NK-92 (cell line): ENCODE data around the gene BDKRB2.

Experiments used
- DNase-seq: peaks from one replicate; lab custom pipeline; 2025; ENCODE audit not compliant: unreplicated experiment; lab: John Stamatoyannopoulos, UW

The BDKRB2 gene

DNA sequence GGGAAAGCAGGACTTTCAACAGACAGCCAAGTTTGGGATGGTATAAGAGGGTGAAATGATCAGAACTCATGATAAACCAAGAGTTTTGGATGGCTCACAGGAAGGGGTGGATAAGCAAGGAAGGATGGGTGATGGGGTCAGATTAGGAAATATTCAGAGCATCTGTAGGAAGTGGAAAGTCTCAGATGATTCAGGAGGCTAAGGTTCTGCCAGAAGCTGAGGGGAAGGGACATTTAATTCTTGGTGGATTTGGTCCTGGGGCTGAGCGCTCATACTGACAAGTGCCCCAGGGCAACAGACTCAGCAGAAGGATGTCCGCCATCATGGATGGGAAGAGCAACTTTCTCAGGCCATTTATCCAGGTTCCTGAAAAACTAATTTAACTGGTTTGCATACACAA, 28.4 kb upstream of the BDKRB2 start:
- DNase-seq: no peak

DNA sequence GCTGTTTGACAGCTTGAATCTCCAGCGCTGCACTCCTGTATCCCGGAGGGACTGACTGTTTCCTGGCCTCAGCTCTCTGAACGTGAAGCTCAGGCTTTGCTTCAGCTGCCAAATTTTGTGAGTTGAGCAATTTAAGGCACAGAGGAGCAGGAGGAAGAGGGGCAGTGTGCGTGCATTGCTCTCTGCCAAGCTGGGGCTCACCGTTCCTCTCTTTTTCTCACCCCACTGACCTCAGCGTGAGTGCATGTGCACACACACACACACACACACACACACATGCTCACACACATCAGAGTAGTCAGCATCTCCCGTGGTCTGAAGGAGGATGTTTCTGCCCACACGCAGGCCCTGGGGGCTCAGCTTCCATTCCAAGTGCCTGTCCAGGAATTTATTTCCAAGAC, 27.8 kb upstream of the BDKRB2 start:
- DNase-seq: no peak

DNA sequence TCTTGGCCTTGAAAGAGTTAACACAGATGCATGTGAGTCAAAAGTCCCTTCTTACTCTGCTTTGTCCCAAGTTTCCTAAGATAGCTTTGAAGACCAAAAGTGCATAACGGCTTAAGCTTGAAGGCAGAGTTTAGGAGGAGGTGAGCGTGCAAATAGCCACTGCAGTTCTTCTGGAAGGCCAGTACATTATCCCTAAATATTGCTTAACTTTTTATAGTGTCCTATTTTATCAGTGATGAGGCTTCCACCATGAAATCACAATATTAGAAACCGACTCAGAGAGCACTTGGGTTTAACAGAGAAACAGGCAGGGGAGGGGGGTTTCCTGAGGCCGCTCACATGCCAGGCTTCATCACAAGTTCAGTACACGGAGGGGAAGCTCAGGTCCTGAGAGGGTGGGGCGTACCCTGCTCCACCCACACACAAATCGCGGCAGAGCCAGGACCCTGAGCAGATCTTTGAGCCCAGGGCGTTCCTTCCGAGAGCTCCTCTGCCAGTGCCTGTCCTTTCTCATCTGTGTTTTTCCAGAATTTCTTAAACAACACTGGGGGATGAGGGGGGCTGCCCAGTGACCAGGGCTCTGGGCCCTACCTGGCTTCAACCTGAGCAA, 26.8 kb upstream of the BDKRB2 start:
- no peak for DNase-seq

DNA sequence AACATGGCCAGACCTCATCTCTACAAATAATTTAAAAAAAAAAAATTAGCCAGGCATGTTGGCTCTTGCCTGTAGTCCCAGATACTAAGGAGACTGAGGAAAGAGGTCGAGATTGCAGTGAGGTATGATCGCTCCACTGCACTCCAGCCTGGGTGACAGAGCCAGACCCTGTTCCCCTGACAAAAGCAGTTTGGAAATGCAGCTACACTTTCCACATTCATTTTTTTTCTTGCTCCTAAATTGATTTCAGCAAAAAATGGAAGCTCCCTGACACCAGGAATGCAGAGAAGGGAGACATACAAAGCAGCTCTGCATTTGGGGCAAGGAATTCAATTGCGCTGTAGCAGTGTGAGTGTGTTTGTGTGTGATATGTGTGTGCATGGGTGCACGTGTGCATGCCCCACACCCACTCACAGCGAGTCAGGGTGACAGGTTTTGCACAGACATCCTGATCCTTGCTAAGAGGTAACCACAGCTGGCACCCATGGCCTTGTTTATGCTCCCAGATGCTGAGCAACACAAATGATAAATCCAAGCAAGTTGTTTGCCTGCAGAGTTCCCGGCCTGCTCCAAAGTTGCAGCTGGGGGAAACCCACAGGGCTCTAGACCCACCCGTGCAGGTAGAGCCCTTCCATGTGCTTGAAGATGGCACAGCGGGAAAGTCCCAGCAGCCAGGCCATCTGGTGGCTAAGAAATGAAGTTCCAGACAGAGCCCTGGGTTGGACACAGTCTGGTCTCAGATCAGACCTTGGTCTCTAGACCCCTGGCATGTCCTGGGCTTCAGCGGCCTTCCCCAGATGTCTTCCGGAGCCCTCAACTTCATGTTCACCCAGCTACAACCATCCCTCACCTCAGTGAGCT, 25.9 kb upstream of the BDKRB2 start:
- DNase-seq: no peak

DNA sequence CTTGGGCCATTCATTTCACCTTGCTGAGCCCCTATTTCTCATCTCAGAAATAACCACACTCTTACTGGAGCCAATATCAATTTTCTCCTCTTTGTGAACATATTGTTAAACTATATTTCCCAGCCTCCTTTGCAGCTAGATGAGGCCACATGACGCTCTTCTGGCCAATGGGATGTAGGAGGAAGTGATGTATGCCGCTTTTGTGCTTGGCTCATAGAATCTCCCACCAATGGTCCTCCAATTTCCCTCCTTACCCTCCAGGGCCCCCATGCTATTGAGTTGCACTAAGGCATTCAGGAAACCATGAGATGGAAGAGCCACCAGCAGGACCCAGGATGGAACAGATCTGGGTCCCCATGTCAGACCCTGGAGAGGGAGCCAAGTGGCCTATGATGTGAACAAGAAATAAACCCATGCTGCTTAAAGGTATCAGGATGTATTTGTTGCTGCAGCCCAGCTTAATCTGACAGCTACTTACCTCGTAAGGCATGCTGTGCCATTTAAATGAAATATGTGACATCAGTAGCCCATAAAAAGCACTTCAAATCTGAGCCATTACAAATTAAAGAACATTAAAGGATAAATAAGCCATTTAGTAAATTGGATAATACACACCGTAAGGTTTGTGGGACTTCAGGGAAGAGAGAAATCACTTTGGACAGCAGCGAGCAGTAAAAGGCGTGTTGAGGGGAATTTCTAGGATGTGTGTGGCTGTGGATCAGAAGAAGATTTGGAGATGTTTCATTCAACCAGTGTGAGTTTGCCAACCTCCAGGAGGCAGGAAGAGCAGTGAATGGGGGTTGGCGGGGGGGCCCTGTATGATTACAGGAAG, 24.4 kb upstream of the BDKRB2 start:
- DNase-seq: no peak

DNA sequence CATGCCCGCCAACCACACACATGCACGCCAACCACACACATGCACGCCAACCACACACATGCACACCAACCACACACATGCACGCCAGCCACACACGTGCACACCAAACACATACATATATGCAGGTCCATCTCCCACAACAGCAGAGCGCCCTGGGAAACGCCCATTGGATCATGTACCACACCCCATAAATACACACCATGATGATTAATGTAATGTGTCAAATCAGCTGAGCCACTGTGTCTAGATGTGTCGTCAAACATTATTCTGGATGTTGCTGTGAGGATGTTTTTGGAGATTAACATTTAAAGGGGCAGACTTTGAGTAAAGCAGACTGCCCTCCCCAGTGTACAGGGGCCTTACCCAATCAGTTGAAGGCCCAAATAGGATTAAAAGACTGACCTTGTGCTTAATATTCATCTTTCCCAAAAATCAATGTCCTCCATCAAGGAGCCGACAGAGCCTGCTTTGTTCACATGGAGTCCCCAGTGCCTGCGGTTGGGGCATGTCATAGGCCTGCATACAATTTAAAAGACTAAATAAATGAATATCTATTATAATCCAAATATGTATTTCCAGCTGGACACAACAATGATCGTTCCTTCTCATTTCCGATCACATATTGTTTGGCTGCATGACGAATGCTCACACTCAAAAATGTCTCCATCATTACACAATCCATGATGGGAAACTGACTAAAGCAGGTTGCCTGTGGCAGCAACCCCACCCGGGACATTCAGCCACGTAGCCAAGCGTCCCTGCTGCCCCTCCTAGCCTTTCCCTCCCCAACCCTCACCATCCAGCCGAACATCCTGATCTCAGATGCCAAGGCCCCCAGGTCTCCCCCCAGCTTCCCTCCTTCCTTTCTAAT, 23.2 kb upstream of the BDKRB2 start:
- no peak for DNase-seq

DNA sequence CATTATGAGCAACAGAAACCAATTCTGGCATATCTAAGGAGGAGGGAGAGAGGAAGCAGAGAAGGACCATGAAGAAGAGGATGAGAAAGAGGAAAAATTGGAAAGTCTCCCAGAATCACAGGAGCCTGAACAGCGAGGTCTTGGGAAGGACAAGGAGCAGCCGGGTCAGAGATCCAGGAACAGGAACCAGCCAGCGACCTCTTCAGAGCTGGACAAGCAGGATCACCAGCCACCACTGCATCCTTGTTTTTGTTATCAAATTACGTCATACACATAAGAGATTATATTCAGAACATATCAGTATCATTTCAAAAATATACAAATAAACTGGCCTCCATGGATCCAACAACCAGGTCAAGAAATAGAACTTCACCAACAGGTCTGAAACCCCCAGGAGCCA, 22.1 kb upstream of the BDKRB2 start:
- DNase-seq: no peak

DNA sequence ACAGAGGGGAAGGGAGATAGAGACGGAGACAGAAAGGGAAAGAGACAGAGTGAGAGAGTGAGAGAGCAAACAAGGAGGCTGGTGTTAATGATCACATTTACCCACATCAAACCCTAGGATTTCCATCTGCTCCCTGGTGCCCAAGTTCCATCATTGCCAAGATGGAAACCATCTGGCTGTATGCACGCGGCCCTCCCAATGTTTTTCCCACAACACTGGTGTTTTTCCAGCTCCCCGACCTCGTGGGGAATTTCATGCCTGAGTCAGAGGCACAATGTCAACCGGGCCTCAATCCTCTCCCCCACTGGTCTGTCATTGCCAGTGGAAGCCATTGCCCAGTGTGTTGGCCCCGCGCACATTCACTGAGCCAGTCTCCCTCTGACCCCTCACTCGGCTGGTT, 19.9 kb upstream of the BDKRB2 start:
- DNase-seq: no peak

DNA sequence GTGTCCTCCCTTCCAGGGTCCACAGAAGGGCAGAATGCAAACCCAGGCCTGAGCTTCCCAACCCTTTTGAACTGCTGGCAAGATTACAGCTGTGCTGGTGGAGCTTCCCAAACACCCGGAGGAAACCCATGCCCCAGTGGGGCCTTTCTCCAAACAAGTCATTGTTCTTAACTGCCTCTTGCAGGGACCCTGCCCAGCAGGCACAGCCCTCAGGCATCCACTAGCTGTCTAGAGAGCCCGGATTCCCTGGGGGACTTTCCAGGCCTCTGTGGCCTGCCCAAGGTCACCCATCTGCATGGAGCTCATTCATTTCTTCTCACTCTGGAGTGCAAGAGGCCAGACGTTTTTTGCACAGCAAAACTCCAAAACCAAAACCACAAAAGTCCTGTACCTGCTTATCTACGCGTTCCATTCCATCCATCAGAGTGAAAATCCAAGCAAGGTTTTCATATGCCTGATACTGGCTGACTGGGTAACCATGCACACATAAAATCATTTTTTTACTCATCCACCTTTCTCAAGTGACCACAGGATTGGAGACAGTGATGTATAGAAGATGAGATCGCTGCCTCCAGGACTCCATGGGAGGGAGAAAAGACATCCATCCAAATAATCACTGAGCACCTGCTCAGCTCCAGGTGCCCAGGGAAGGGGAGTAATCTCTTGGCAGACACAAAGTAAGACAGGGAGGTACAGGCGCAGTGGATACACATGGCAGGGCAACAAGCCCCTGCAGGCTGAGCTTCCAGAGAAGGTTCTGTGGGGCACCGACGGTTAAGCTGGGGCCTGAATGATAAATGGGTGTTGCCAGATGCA, 17.2 kb upstream of the BDKRB2 start:
- no peak for DNase-seq

DNA sequence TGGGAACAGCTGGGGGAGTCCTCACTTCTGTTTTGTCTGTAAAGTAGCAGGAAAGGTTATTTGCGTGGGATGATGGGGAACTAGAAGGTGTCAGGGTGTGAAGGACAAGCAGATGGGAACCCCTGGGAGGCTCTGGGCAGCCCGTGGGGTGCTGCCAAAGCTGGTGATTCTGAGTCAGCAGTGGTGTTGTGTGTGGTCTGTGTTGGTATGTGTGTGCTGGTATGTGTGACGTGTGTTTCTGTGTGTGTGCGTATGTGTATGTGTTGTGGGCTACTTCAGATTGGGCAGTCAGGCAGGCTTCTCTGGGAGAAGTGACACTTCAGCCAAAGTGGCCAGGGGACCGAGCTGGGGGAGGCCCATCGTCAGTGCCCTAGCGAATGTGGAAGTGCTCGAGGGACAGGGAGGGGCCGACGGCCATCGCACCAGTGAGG, 15.3 kb upstream of the BDKRB2 start:
- DNase-seq: no peak

DNA sequence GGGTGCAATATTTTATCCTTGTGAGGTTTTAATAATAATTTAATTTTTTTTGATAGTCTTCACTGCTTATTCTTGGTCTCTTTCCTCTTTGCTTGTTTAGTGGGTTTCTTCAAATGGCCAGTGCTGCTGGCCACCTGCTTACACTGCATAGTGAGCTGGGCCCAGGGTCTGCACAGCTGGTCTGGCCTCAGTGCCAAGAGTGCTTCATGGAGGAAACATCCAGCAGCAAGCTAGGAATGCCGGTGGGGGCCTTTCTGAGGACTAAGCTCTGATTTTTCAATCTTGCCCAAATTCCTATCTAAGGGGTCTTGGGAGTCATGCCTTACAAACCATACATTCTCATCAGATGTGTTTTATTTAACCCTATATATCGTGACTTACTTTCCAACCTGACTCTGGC, 13.3 kb upstream of the BDKRB2 start:
- DNase-seq: no peak

DNA sequence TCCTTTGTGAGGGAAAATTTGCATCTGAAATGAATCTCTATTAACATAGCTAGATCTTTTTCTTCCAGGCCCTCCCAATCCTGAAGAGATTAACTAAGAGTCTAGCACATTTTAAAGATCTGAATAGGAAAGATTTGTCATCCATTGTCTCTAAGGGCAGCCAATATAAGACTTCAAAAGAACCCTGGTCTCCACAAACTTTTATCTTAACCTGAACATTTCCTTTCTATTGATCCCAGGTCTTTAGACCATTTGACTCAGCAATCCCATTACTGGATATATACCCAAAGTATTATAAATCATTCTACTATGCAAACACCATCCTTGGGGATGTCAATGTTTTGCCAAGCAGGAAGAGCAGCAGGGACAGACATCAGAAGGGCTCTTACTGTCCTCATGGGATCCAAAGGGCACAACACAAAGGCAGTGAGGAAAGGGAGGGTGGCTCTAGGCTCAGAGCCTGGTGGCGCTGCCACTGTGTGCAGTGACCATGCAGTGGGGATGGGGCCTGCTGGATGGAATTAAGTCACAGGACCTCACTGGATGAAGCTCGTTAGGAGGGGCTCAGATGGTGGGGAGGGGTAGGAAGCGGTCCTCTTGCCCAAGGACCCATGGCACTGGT, 12.7 kb upstream of the BDKRB2 start:
- no peak for DNase-seq

DNA sequence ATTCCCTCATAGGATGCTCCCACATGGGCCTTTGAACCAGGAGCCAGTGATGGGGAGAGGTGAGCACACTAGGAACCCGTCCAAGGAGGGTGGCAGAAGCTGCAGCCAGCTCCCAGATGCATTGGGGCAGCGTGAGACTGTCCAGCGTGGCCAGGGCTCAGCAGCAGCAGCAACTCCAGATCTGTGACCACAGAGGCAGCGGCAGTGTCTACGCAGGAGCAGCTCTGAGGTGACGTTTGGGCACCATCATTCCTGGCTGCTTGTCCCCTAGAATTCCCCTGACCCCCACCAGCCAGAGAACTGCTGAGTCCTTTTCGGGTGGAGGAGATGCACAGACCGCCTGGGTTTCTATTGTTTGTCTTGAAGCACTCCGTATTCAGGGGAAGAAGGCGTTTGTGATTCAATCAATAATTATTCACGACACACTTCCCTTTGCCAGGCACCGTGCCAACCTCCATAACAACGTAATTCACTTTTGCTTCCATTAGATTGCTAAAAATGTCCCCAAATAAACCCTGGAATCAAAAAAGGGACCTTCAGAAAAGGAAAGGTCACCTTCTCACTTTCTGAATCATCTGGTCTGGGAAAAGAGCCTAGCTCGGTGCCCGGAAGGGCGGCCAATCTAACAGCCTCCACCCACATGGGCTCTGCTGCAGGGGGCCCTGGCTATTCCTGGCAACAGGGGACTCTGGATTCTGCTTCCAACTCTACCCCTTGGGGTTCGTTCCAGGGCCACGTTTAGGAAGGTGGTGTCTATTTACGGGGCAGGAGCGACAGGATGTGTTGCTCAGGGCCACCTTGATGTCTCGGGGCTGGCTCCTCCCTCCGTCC, 11.4 kb upstream of the BDKRB2 start:
- no peak for DNase-seq

DNA sequence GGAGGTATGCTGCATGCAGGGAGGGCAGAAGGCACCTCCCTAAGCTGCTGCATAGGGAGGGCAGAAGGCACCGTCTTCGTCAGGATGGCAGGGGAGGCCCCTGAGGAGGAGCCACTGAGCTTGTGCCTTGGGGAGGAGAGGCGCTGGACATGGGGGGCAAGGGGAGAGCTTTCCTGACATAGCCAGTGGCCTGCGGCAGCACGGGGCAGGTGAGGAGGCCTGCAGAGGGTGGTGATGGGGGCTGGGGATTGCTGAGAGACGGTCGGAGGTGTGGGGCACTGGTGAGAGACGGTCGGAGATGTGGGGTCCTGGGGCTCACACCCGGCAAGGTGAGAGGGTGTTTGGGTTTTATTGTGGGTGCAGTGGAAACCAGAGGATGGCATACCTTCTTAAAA, 10.4 kb upstream of the BDKRB2 start:
- DNase-seq: no peak

DNA sequence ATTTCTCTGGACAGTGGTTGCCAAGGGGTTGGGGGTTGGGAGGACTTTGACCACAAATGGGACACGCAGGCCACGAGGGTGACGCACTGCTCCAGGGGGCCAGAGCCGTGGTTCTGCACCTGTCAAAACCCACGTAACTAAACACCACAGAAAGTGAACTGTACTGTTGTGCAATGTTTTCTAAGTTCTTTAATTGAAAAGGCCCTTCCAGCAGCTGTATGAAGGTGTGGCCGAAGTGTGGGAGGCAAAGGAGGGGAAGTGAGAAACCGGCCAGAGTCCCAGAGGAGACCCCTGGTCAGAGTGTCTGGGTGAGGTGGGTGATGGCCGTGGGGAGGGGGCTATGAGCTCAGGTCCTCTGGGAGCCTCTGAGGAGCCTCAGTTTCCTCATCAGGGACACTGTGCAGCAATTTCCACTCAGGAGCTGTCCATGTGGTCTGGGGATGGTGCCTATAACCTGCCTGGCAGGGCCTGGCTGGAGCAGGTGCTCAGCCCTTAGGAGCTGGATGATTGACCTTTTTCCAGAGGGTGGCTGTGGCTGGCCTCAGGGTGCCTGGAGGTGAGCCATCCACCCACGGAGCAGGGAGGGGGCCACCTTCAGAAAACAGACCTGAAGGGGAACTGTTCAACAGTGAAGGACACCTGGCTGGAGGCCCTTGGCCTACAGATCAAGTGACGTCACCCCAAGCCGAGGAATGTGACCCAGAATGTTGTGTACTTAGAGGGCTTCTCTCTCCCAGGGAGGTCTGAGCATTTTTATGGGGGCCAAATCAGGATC, 9.8 kb upstream of the BDKRB2 start:
- DNase-seq: no peak

DNA sequence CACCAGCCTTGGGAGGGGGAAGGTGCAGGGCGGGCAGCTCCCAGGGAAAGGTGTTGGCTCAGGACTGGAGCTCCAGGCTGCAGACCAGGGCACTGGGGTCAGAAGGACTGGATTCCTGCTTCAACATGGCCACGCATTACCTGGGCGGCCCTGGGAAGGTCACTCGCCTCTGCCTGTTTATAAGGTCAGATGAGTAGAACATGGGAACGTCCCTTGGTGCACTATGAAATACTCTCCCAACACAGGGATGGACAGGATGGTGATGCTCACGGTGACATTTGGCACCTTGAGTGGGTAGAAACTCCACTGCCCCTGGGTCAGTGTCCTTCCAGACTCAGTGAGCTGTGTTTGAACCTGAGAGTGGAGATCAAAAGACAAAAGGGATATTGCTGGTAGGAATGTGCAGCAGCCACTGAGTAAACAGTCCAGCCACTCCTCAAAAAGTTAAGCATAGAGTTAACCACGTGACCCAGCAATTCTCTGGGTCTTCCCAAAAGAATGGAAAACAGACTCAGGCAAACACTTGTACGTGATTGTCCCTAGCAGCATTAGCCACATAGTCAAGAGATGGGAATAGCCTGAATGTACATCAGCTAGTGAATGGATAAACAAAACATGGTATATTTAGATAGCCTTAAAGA, 9.1 kb upstream of the BDKRB2 start:
- DNase-seq: no peak

DNA sequence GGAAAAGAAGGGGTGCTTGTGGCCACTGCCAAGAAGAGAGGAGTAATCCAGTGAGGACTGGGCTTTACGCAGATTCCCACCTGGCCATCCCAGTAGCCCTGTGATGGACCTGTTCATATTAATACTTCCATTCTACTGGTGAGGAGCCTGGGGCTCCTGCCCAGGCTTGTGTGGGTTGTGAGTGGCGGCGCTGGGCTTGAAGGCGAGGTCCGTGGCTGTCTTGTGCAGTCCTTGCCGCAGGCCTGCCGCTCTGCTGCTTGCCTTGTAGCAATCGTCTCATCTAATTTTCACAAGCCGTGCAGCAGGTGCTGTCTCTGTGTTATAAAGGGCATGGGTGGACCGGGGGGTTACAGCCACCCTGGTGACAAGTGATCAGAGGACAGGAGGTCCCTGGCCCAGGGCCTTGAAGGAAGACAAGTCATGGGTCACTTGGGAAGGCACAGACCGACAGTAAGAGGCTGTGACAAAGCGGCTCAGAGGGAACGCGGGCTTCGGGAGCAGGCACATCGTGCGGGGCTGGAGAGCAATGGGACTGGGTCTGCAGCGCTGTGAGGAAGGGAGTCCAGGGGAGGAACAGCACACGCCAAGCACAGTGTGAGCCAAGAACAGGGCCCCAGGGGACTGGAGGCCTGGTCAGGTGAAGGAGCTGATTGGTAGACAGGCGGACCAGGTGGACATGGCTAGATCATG, 7.3 kb upstream of the BDKRB2 start:
- DNase-seq: no peak
